Duodenal mucosa (tissue), 2 donors: ENCODE results near the gene RNLS.

Source experiments
- H3K27ac ChIP-seq: one replicate; pipeline ENCODE4 v1.7.0; 2013; ENCODE audit warnings: low read depth, low read length
- H3K27me3 ChIP-seq, 2 donors: one replicate each; pipeline ENCODE4 v1.7.0; 2013; ENCODE audit warnings: low read length in 2 of 2, control low read depth in 1 of 2; ENCODE audit not compliant: insufficient read depth in 2 of 2, control insufficient read depth in 1 of 2
- H3K36me3 ChIP-seq, 2 donors: one replicate each; pipeline ENCODE4 v1.7.0; 2013; ENCODE audit warnings: low read length in 2 of 2, control low read depth in 1 of 2; ENCODE audit not compliant: insufficient read depth in 2 of 2, control insufficient read depth in 1 of 2
- H3K4me1 ChIP-seq, 2 donors: one replicate each; pipeline ENCODE4 v1.7.0; 2013; ENCODE audit warnings: low read length in 2 of 2, control low read depth in 1 of 2; ENCODE audit not compliant: insufficient read depth in 2 of 2, control insufficient read depth in 1 of 2
- H3K4me3 ChIP-seq, 2 donors: one replicate each; pipeline ENCODE4 v1.7.0; 2013; ENCODE audit warnings: low read length in 2 of 2, low read depth in 1 of 2
- H3K9ac ChIP-seq, 2 donors: one replicate each; pipeline ENCODE4 v1.7.0; 2013; ENCODE audit warnings: low read length in 2 of 2, low read depth in 1 of 2
- H3K9me3 ChIP-seq, 2 donors: one replicate each; pipeline ENCODE4 v1.7.0; 2013; ENCODE audit warnings: low read length in 2 of 2, control low read depth in 1 of 2; ENCODE audit not compliant: control insufficient read depth in 1 of 2

RNLS gene

DNA sequence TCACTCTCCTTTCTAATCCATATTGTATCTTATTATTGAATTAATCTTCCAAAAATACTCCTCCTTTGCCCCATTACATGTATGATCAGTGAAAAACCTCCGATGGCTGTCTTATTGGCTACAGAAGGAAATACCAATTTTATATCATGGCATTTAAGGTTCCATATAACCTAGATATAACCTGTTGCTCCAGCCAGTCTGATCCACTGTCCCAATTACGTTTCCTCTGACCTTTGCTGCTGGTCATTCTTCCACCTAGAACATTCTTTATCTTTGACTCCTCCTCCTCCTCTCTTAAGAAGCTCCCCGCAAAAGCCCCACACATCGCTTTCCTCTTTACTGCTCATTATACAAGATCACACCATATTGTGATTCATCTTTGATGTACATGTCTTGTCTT, 161.5 kb downstream of the RNLS start:
- Histone ChIP-seq H3K36me3 (no peaks in the 10 kb centered on the region), H3K27ac (no peak overlapping the region), H3K4me1 (no peaks in the 10 kb centered on the region), H3K9ac (no peak overlapping the region), H3K4me3 (no peak overlapping the region), H3K9me3 (no peaks in the 10 kb centered on the region), H3K27me3 (no peaks in the 10 kb centered on the region)

GRCh38 chr10:88418871-88419270, 164.2 kb downstream of the RNLS start:
- Histone ChIP-seq H3K4me1 (no peaks in the 10 kb centered on the region), H3K27me3 (no peaks in the 10 kb centered on the region), H3K36me3 (no peaks in the 10 kb centered on the region), H3K9ac (no peak overlapping the region), H3K4me3 (no peak overlapping the region), H3K27ac (no peak overlapping the region), H3K9me3 (no peaks in the 10 kb centered on the region)

DNA sequence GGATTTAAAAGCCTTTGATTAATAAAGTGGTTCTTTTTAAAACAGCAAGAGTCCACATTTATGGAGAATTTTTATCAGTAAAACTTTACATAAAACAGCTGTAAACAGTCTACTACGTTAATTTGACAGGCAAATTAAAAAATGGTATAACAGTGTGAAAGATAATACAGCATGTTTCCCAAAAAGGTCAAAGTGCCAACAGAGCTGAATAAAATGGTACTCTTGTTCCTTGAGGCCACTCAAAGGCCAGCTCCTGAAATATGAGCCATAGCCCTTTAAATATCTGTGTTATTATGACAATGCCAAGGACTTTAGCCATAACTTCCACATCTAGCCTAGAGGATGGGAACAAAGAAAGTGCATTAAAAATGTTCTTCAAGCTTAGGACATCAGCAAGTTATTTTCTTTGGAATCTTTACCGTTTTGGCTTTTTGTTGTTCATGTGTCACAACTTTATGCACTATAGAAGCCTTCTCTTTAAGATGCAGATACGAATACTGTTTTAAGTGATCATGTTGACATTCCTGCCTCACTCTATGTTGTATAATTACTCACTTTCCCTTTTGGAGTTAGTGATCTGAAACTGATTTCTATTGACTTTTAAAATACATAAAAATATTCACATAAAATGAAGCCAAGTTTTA, 165.6 kb downstream of the RNLS start:
- no peak overlapping the region for H3K4me3 ChIP-seq
- H3K9ac ChIP-seq, result no peak overlapping the region
- H3K27me3 ChIP-seq, result no peaks in the 10 kb centered on the region
- no peaks in the 10 kb centered on the region for H3K9me3 ChIP-seq
- H3K36me3 ChIP-seq, result no peaks in the 10 kb centered on the region
- H3K27ac ChIP-seq, result no peak overlapping the region
- no peaks in the 10 kb centered on the region for H3K4me1 ChIP-seq

GRCh38 chr10:88416801-88417200, 166.3 kb downstream of the RNLS start:
- Histone ChIP-seq H3K36me3 (no peaks in the 10 kb centered on the region), H3K9ac (no peak overlapping the region), H3K4me3 (no peak overlapping the region), H3K27me3 (no peaks in the 10 kb centered on the region), H3K4me1 (no peaks in the 10 kb centered on the region), H3K9me3 (no peaks in the 10 kb centered on the region), H3K27ac (no peak overlapping the region)

DNA sequence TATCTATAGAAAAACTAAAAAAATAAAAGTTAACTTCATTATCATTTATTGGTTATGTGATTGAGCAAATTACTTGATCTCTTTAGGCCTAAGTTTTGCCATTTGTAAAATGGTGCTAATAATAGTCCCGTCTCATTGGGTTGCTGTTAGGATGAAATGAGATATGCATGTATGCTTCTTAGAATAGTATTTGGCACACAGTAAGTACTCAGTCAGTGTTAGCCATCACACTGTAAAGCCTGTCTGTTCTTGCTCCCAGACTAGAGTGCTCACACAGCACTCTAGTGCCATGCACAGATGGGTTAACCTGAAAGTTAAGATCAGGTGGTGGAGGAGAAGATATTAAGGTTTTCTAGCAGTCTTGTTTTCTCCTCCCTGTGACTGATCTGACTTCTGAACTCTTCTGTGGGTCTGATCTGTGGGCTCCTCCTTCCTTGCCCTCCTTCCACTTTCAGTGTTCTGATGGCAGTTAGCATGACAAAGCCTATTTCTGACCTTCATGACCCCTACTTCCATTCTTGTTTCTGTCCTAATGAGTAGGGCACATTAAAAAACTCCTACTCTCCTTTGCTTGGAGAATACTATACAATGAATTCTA, 167.5 kb downstream of the RNLS start:
- Histone ChIP-seq H3K4me1 (no peaks in the 10 kb centered on the region), H3K9me3 (no peaks in the 10 kb centered on the region), H3K27ac (no peak overlapping the region), H3K27me3 (no peaks in the 10 kb centered on the region), H3K9ac (no peak overlapping the region), H3K36me3 (no peaks in the 10 kb centered on the region), H3K4me3 (no peak overlapping the region)

DNA sequence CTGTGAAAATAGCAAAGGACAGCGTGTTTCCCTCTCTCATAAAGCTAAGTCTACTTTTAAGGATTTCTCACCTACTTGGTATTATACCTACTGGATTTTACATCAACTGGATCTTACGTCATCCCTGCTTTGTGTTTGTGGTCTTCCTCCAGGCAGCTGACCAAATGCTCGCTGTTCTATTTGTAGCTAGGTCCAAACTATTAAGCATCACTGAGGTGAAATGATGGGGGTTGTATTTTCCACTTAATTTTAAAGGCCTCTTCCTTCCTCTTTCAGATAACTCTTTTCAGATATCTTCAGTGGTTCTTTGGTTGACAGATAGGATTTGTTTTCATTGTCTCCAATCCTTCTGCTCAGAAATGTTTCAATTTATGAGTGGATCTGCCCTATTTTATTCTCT, 169.7 kb downstream of the RNLS start:
- no peaks in the 10 kb centered on the region for H3K36me3 ChIP-seq

GRCh38 chr10:88411772-88412349, 171.3 kb downstream of the RNLS start:
- Histone ChIP-seq H3K27me3 (no peaks in the 10 kb centered on the region), H3K4me3 (no peak overlapping the region), H3K9me3 (no peaks in the 10 kb centered on the region), H3K36me3 (no peaks in the 10 kb centered on the region), H3K9ac (no peak overlapping the region), H3K4me1 (no peaks in the 10 kb centered on the region), H3K27ac (no peak overlapping the region)

More for the DNA sequence above, 169.7 kb downstream of the RNLS start:
- H3K4me3 ChIP-seq, result no peak overlapping the region
- H3K9ac ChIP-seq, result no peak overlapping the region
- H3K4me1 ChIP-seq, result no peaks in the 10 kb centered on the region
- no peak overlapping the region for H3K27ac ChIP-seq
- H3K9me3 ChIP-seq, result no peaks in the 10 kb centered on the region
- no peaks in the 10 kb centered on the region for H3K27me3 ChIP-seq

DNA sequence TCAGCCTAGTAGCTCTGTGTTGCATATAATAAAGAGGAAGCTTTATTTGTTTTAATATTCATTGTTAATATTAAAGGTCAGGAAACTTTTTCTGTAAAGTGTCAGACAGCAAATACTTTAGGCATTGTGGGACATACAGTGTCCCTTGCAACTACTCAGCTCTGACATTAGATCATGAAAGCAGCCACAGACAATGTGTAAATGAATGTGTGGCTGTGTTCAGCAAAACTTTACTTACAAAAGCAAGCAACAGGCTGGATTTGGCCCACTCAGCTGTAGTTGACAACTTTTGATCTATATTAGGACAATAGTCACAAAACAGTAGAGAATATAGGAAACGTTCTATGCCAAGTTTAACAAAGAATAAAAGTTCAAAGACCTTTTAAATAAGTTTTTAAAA, 173.3 kb downstream of the RNLS start:
- Histone ChIP-seq H3K4me3 (no peak overlapping the region), H3K9ac (no peak overlapping the region), H3K27me3 (no peaks in the 10 kb centered on the region), H3K36me3 (no peaks in the 10 kb centered on the region), H3K4me1 (no peaks in the 10 kb centered on the region), H3K27ac (no peak overlapping the region), H3K9me3 (no peaks in the 10 kb centered on the region)

- no peaks in the 10 kb centered on the region for H3K36me3 ChIP-seq
- H3K4me3 ChIP-seq, result no peak overlapping the region
- H3K27ac ChIP-seq, result no peak overlapping the region
Measured at GRCh38 chr10:88409236-88409635, 173.9 kb downstream of the RNLS start.

DNA sequence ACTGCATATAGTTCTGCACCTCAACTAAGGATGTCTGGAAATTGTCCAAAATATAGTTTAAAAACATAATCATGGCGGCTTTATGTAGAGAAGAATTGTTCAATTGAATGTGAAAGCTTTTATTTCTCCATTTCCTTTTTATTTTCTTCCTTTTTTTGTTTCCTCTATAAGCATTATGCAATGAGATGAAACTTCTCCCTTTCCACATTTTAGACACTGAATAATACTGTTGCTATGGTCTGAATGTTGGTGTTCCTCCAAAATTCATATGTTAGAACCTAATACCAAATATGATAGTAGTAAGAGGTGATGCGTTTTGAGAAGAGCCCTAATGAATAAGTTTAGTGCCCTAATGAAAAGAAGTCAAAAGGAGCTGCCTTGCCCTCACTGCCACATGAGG, 175.0 kb downstream of the RNLS start:
- no peak overlapping the region for H3K4me3 ChIP-seq

More at GRCh38 chr10:88409236-88409635, 173.9 kb downstream of the RNLS start:
- Histone ChIP-seq H3K27me3 (no peaks in the 10 kb centered on the region), H3K9ac (no peak overlapping the region), H3K9me3 (no peaks in the 10 kb centered on the region), H3K4me1 (no peaks in the 10 kb centered on the region)

More for the DNA sequence above, 175.0 kb downstream of the RNLS start:
- Histone ChIP-seq H3K9me3 (no peaks in the 10 kb centered on the region), H3K4me1 (no peaks in the 10 kb centered on the region), H3K36me3 (no peaks in the 10 kb centered on the region), H3K27ac (no peak overlapping the region), H3K27me3 (no peaks in the 10 kb centered on the region), H3K9ac (no peak overlapping the region)
